ENCODE results near the gene KIF26A.

KIF26A gene

GRCh38 chr14:104120281-104120741 lies 18.1 kb upstream of the KIF26A start:
- H3K27me3 ChIP-seq (ENCODE audit: insufficient read depth, low read length): peaks cover 52% of the 10 kb centered on the region
- no peak overlapping the region for H2AFZ ChIP-seq (ENCODE audit: low read depth, low read length)
- H3K9me3 ChIP-seq (ENCODE audit: low read length): no peaks in the 10 kb centered on the region
- no peak overlapping the region for H3K4me3 ChIP-seq (ENCODE audit: low read length)
- no peaks in the 10 kb centered on the region for H3K4me1 ChIP-seq (ENCODE audit: insufficient read depth, low read length)
- no peaks in the 10 kb centered on the region for H3K36me3 ChIP-seq (ENCODE audit: insufficient read depth, low read length)

- Histone ChIP-seq H3K4me1 (ENCODE audit: insufficient read depth, low read length) (no peaks in the 10 kb centered on the region), H3K4me3 (ENCODE audit: low read length) (no peak overlapping the region), H3K9me3 (ENCODE audit: low read length) (no peaks in the 10 kb centered on the region), H2AFZ (ENCODE audit: low read depth, low read length) (no peak overlapping the region), H3K36me3 (ENCODE audit: insufficient read depth, low read length) (no peaks in the 10 kb centered on the region), H3K27me3 (ENCODE audit: insufficient read depth, low read length) (peaks cover 47% of the 10 kb centered on the region)
Measured at GRCh38 chr14:104121142-104121541, 17.2 kb upstream of the KIF26A start.

GRCh38 chr14:104123879-104124278 lies 14.5 kb upstream of the KIF26A start:
- Histone ChIP-seq H3K36me3 (ENCODE audit: insufficient read depth, low read length) (no peaks in the 10 kb centered on the region), H3K27me3 (ENCODE audit: insufficient read depth, low read length) (peaks cover 22% of the 10 kb centered on the region), H2AFZ (ENCODE audit: low read depth, low read length) (no peak overlapping the region), H3K4me3 (ENCODE audit: low read length) (no peak overlapping the region), H3K4me1 (ENCODE audit: insufficient read depth, low read length) (no peaks in the 10 kb centered on the region), H3K9me3 (ENCODE audit: low read length) (no peaks in the 10 kb centered on the region)

GRCh38 chr14:104125011-104125410 lies 13.4 kb upstream of the KIF26A start:
- no peaks in the 10 kb centered on the region for H3K36me3 ChIP-seq (ENCODE audit: insufficient read depth, low read length)
- peaks cover 12% of the 10 kb centered on the region for H3K27me3 ChIP-seq (ENCODE audit: insufficient read depth, low read length)
- H2AFZ ChIP-seq (ENCODE audit: low read depth, low read length): no peak overlapping the region
- no peaks in the 10 kb centered on the region for H3K9me3 ChIP-seq (ENCODE audit: low read length)
- no peak overlapping the region for H3K4me3 ChIP-seq (ENCODE audit: low read length)
- no peaks in the 10 kb centered on the region for H3K4me1 ChIP-seq (ENCODE audit: insufficient read depth, low read length)

- no peaks in the 10 kb centered on the region for H3K36me3 ChIP-seq (ENCODE audit: insufficient read depth, low read length)
- no peaks in the 10 kb centered on the region for H3K4me1 ChIP-seq (ENCODE audit: insufficient read depth, low read length)
- H2AFZ ChIP-seq (ENCODE audit: low read depth, low read length): no peak overlapping the region
- H3K4me3 ChIP-seq (ENCODE audit: low read length): no peak overlapping the region
- H3K27me3 ChIP-seq (ENCODE audit: insufficient read depth, low read length): no peaks in the 10 kb centered on the region
- H3K9me3 ChIP-seq (ENCODE audit: low read length): peaks cover 3% of the 10 kb centered on the region
Measured at GRCh38 chr14:104126753-104127152, 11.6 kb upstream of the KIF26A start.

- H3K36me3 ChIP-seq (ENCODE audit: insufficient read depth, low read length): no peaks in the 10 kb centered on the region
- peaks cover 11% of the 10 kb centered on the region for H3K27me3 ChIP-seq (ENCODE audit: insufficient read depth, low read length)
- H3K4me3 ChIP-seq (ENCODE audit: low read length): no peak overlapping the region
- no peaks in the 10 kb centered on the region for H3K4me1 ChIP-seq (ENCODE audit: insufficient read depth, low read length)
- H2AFZ ChIP-seq (ENCODE audit: low read depth, low read length): no peak overlapping the region
- H3K9me3 ChIP-seq (ENCODE audit: low read length): peaks cover 3% of the 10 kb centered on the region
Measured at GRCh38 chr14:104128981-104129380, 9.4 kb upstream of the KIF26A start.

GRCh38 chr14:104129556-104129955 lies 8.8 kb upstream of the KIF26A start:
- no peaks in the 10 kb centered on the region for H3K4me1 ChIP-seq (ENCODE audit: insufficient read depth, low read length)
- no peak overlapping the region for H2AFZ ChIP-seq (ENCODE audit: low read depth, low read length)
- no peak overlapping the region for H3K4me3 ChIP-seq (ENCODE audit: low read length)
- H3K9me3 ChIP-seq (ENCODE audit: low read length): peaks cover 3% of the 10 kb centered on the region
- no peaks in the 10 kb centered on the region for H3K36me3 ChIP-seq (ENCODE audit: insufficient read depth, low read length)
- H3K27me3 ChIP-seq (ENCODE audit: insufficient read depth, low read length): peaks cover 16% of the 10 kb centered on the region

GRCh38 chr14:104130974-104131651 lies 7.3 kb upstream of the KIF26A start:
- no peak overlapping the region for H2AFZ ChIP-seq (ENCODE audit: low read depth, low read length)
- peaks cover 7% of the 10 kb centered on the region for H3K4me1 ChIP-seq (ENCODE audit: insufficient read depth, low read length)
- peaks cover 29% of the 10 kb centered on the region for H3K27me3 ChIP-seq (ENCODE audit: insufficient read depth, low read length)
- H3K4me3 ChIP-seq (ENCODE audit: low read length): no peak overlapping the region
- H3K9me3 ChIP-seq (ENCODE audit: low read length): peaks cover 3% of the 10 kb centered on the region
- H3K36me3 ChIP-seq (ENCODE audit: insufficient read depth, low read length): no peaks in the 10 kb centered on the region

- Histone ChIP-seq H3K36me3 (ENCODE audit: insufficient read depth, low read length) (no peaks in the 10 kb centered on the region), H3K4me3 (ENCODE audit: low read length) (no peak overlapping the region), H3K27me3 (ENCODE audit: insufficient read depth, low read length) (peaks cover 38% of the 10 kb centered on the region), H3K4me1 (ENCODE audit: insufficient read depth, low read length) (peaks cover 10% of the 10 kb centered on the region), H3K9me3 (ENCODE audit: low read length) (peaks cover 3% of the 10 kb centered on the region), H2AFZ (ENCODE audit: low read depth, low read length) (no peak overlapping the region)
Measured at GRCh38 chr14:104131968-104132732, 6.2 kb upstream of the KIF26A start.

- H3K27me3 ChIP-seq (ENCODE audit: insufficient read depth, low read length): peaks cover 40% of the 10 kb centered on the region
- H2AFZ ChIP-seq (ENCODE audit: low read depth, low read length): no peak overlapping the region
- peaks cover 15% of the 10 kb centered on the region for H3K4me1 ChIP-seq (ENCODE audit: insufficient read depth, low read length)
- peaks cover 3% of the 10 kb centered on the region for H3K9me3 ChIP-seq (ENCODE audit: low read length)
- no peaks in the 10 kb centered on the region for H3K36me3 ChIP-seq (ENCODE audit: insufficient read depth, low read length)
- no peak overlapping the region for H3K4me3 ChIP-seq (ENCODE audit: low read length)
Measured at GRCh38 chr14:104132981-104133380, 5.4 kb upstream of the KIF26A start.

- peaks cover 15% of the 10 kb centered on the region for H3K4me1 ChIP-seq (ENCODE audit: insufficient read depth, low read length)
- H2AFZ ChIP-seq (ENCODE audit: low read depth, low read length): no peak overlapping the region
- no peak overlapping the region for H3K4me3 ChIP-seq (ENCODE audit: low read length)
- H3K27me3 ChIP-seq (ENCODE audit: insufficient read depth, low read length): peaks cover 40% of the 10 kb centered on the region
- H3K9me3 ChIP-seq (ENCODE audit: low read length): peaks cover 3% of the 10 kb centered on the region
- no peaks in the 10 kb centered on the region for H3K36me3 ChIP-seq (ENCODE audit: insufficient read depth, low read length)
Measured at GRCh38 chr14:104133496-104133895, 4.9 kb upstream of the KIF26A start.

- Histone ChIP-seq H3K36me3 (ENCODE audit: insufficient read depth, low read length) (no peaks in the 10 kb centered on the region), H3K27me3 (ENCODE audit: insufficient read depth, low read length) (peaks cover 44% of the 10 kb centered on the region), H3K4me1 (ENCODE audit: insufficient read depth, low read length) (peaks cover 19% of the 10 kb centered on the region), H3K9me3 (ENCODE audit: low read length) (peaks cover 3% of the 10 kb centered on the region), H3K4me3 (ENCODE audit: low read length) (no peak overlapping the region), H2AFZ (ENCODE audit: low read depth, low read length) (no peak overlapping the region)
Measured at GRCh38 chr14:104134061-104134965, 4.1 kb upstream of the KIF26A start.
